Lower leg skin (tissue), 4 donors: ENCODE results near the gene PLB1. TPM values are rescaled to one million over a fixed set of nuclear protein-coding genes. Genes with fewer than 3 reads are reported as not detected.

Source experiments
- DNase-seq, 2 donors: peaks; one replicate each; pipeline ENCODE4 v3.0.0-alpha.2; 2019; ENCODE audit warnings: low spot score in 2 of 2
- H3K4me3 ChIP-seq: fragments of 200-600 bp; sonication (generic); 2 replicates; pipeline ENCODE4 v1.5.1; 2017; ENCODE audit warnings: mild to moderate bottlenecking, low read depth; ENCODE audit not compliant: poor library complexity, severe bottlenecking
- POLR2A ChIP-seq, 2 donors: fragments of 450-650 bp; IDR thresholded peaks; one replicate each; pipeline ENCODE4 v1.6.1; 2016 to 2017; ENCODE audit warnings: antibody characterized with exemption in 2 of 2, mild to moderate bottlenecking in 1 of 2, moderate library complexity in 1 of 2
- WGBS, 2 donors: methylation state at CpG; one replicate each; pipeline ENCODE4 v1.1.5; 2018; 5-methylcytosine and 5-hydroxymethylcytosine counted together
- intact Hi-C: fragments of 100-400 bp; cut with DNase I; formaldehyde crosslinking; loops from one replicate; pipeline ENCODE4 v1.15.0; 2023; ENCODE audit warnings: low total_unique reads
- total RNA-seq, 4 donors: library from RNA; depleted of rRNA; stranded (reverse); fragments of >200 nt; gene quantifications; one replicate each; pipeline ENCODE4 v1.1.0, GENCODE V29; 2016
- TF ChIP-seq, protein P1 (sequence below), 3 donors: fragments of 450-650 bp; IDR thresholded peaks; one replicate each; pipeline ENCODE4 v1.5.1; 2016; ENCODE audit warnings: antibody characterized with exemption in 3 of 3, mild to moderate bottlenecking in 3 of 3, moderate library complexity in 2 of 3

The PLB1 gene
- total RNA-seq, 4 donors from 2014 or later, result 3.4 to 10.3 (median 8.9) TPM

DNA sequence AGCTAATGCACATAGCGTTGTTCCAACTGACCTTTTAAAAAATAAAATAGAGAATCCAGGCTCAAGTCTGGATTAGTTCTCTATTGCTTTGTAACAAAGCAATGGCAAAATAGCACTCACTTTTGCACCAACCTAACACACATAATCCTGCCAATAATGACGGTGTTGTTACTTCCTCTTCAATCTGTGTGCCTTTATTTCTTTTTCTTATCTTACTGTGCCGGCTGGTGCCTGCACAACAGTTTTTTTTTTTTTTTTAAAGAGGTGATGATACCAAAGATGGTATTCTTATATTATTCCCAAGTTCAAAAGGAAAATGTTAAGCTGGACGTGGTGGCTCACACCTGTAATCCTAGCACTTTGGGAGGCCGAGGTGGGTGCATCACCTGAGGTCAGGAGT is 3.4 kb downstream of the PLB1 start:
- TF ChIP-seq, protein P1, sequence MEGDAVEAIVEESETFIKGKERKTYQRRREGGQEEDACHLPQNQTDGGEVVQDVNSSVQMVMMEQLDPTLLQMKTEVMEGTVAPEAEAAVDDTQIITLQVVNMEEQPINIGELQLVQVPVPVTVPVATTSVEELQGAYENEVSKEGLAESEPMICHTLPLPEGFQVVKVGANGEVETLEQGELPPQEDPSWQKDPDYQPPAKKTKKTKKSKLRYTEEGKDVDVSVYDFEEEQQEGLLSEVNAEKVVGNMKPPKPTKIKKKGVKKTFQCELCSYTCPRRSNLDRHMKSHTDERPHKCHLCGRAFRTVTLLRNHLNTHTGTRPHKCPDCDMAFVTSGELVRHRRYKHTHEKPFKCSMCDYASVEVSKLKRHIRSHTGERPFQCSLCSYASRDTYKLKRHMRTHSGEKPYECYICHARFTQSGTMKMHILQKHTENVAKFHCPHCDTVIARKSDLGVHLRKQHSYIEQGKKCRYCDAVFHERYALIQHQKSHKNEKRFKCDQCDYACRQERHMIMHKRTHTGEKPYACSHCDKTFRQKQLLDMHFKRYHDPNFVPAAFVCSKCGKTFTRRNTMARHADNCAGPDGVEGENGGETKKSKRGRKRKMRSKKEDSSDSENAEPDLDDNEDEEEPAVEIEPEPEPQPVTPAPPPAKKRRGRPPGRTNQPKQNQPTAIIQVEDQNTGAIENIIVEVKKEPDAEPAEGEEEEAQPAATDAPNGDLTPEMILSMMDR (IDR thresholded peaks at IDR 0.05), result no peak
- no peak for TF ChIP-seq POLR2A (IDR thresholded peaks at IDR 0.05)
- intact Hi-C loops, result no loop called here

DNA sequence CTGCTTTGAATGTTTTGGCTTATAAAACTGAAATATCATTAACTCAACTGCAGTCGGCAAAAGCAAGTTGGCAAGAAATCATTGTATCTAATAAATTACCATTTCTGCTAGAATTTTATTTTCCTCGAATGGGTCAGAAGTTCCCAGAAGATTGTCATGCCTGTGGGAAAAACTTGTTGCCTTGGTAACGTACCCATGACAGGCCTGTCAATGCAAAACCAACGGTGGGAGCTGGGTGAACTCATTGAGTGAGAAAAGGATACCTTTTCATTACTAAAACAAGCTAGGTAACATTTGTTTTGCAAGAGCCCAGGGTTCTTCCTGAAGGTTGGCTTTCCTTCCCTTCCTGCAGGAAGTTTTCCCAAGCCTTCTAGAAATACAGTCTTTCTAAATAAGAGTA is 9.5 kb downstream of the PLB1 start:
- peak in 1 of 2 donors; percentile 25 for DNase-seq
- WGBS, 2 donors, result 48 to 52% methylated on average over 4 of the region's 4 CpGs
- intact Hi-C loops, result no loop called here
- no peak overlapping the region for H3K4me3 ChIP-seq
- TF ChIP-seq POLR2A (IDR thresholded peaks at IDR 0.05), result no peak
- TF ChIP-seq, protein P1 (IDR thresholded peaks at IDR 0.05), result no peak

More for the DNA sequence above, 3.4 kb downstream of the PLB1 start:
- WGBS, 2 donors, result 87 to 91% methylated on average over 5 of the region's 5 CpGs
- no peak overlapping the region for H3K4me3 ChIP-seq
- DNase-seq, result no peak

DNA sequence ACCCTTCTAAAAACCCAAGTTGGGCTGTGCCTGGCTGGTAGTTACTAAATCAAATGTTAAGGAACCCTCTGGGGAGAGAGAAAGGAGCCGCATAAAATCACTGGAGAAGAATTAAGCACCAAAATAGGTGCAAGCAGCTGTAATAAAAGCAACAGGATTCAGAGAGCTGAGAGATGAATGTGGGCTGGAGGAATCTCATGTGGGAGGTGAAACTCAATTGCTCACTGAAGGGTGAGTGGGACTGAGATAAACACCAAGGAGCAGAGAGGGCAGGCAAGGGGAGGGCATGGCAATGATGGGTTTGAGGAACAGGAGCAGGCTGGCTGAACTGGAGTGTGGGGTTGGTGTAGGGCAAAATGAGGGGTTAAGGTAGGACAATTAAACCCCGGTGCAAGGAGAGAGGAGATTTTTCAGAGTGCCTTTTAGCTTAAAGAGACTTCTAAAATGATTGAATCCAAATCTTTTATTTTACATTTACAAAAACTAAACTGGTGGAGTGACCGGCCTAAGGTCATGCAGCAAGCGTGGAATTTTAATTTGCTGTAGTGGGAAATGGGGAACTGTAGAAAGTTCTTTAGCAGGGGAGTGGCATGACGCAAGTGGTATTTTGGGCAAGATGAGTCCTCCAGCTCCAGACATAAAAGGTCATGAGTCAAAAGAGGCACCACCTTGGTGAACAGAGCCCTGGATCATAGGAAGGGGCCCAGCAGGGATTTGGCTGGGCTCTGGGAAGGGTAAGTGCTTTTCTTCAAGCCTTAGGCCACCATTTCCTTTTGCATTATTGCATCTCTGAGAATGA is 10.5 kb downstream of the PLB1 start:
- TF ChIP-seq, protein P1 (IDR thresholded peaks at IDR 0.05), result no peak
- no peak for TF ChIP-seq POLR2A (IDR thresholded peaks at IDR 0.05)
- 91 to 94% methylated on average over 5 of the region's 5 CpGs for WGBS, 2 donors
- H3K4me3 ChIP-seq, result no peak overlapping the region
- DNase-seq, result peak in 1 of 2 donors; percentile 18
- intact Hi-C loops, result no loop called here

DNA sequence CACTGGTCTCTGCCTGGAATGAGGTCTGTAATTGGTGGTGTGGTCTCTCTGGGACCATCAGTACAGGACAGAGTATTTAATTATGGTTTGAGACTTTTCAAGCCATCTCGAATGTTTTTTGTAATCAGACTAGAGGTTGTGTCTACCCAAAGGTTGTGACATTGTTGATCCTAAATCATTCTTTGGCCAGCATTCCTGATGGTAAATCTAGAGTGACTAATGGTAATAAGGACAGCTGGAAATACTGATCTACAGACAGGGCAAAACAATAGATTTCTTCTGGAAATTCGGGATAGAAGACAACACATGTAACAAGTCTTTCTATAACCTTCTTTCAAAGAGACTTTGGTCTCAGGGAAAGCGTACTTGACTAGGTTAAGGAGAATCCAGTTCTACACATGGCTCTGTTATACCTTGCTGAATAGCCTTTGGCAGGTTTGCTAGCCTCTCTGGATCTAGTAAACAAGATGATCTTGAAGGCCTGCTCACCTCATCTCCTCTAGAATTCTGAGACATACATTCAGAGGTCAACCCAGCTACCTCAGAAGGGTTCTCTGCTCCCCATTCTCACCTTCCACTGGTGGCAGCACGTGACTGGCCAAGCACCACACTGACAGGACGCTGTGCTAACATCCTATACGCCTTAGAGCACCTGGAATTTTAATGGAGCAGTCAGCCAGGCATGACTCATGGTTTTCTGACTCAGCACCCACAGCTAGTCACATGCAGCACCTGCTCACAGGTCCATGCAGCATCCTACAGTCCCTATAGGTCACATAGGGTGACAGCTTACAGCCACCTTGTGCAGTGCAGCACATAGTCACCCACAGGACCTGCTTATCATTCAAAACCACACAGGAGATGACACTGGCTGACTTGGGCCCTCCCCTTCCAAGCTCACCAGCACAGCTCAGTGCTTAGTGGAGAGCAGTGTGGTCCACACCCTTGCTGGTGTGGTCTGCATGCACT is 12.2 kb downstream of the PLB1 start:
- TF ChIP-seq POLR2A (IDR thresholded peaks at IDR 0.05), result no peak
- TF ChIP-seq, protein P1 (IDR thresholded peaks at IDR 0.05), result no peak
- peak; percentile 31 to 60 for DNase-seq
- no peak overlapping the region for H3K4me3 ChIP-seq
- intact Hi-C loops, result no loop called here
- 66 to 70% methylated on average over 6 of the region's 6 CpGs for WGBS, 2 donors

DNA sequence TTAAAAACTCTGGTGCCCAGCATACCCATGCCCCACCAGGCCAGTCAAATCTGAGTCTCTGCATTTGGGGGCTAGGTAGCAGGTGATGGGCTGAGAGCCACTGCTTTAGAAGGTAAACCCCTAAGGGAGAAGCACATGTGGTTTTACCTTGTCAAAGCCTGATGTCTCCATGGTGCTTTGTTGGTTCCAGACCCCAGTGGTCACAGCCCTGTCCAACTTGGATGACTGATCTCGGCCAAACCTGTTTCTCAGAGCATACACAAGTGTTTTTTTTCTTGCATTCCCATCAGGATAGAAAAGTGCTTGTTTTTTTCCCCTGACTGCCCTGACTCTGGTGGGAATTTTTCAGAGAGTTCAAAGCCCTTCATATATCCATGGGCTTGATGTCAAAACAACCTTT is 13.5 kb downstream of the PLB1 start:
- DNase-seq, result peak in 1 of 2 donors; percentile 74
- TF ChIP-seq, protein P1 (IDR thresholded peaks at IDR 0.05), result no peak
- no peak for TF ChIP-seq POLR2A (IDR thresholded peaks at IDR 0.05)
- WGBS, 2 donors, result 58 to 68% methylated on average over 1 of the region's 1 CpG
- intact Hi-C loops, result no loop called here
- H3K4me3 ChIP-seq, result no peak overlapping the region
